Glutamatergic neuron (in vitro differentiated cells): ENCODE measurements around the gene ATP2C2. TPM values are rescaled to one million over a fixed set of nuclear protein-coding genes. Genes with fewer than 3 reads are reported as not detected.
"Not testable (repeated sequence)": the region's sequence is repeated elsewhere in the genome, so short reads cannot be mapped to it uniquely, and the experiment has no call there.

ENCODE experiments used
- DNase-seq: peaks from one replicate; pipeline ENCODE4 v3.0.0; 2022
- H3K27ac Mint-ChIP-seq: one replicate; pipeline ENCODE4 v1.8.0; 2020; ENCODE audit warnings: mild to moderate bottlenecking, mixed read lengths, inconsistent platforms; ENCODE audit not compliant: unreplicated experiment
- H3K27me3 Mint-ChIP-seq: one replicate; pipeline ENCODE4 v1.8.0; 2020; ENCODE audit warnings: mild to moderate bottlenecking, moderate library complexity, mixed read lengths, inconsistent platforms; ENCODE audit not compliant: unreplicated experiment
- H3K36me3 Mint-ChIP-seq: one replicate; pipeline ENCODE4 v1.8.0; 2020; ENCODE audit warnings: mild to moderate bottlenecking, mixed read lengths, inconsistent platforms; ENCODE audit not compliant: unreplicated experiment
- H3K4me1 Mint-ChIP-seq: one replicate; pipeline ENCODE4 v1.8.0; 2020; ENCODE audit warnings: mild to moderate bottlenecking, low read depth, mixed read lengths, inconsistent platforms; ENCODE audit not compliant: unreplicated experiment
- H3K4me3 Mint-ChIP-seq: one replicate; pipeline ENCODE4 v1.8.0; 2020; ENCODE audit warnings: mild to moderate bottlenecking, mixed read lengths, inconsistent platforms; ENCODE audit not compliant: unreplicated experiment
- H3K9me3 Mint-ChIP-seq: one replicate; pipeline ENCODE4 v1.8.0; 2020; ENCODE audit warnings: mild to moderate bottlenecking, moderate library complexity, mixed read lengths, inconsistent platforms; ENCODE audit not compliant: unreplicated experiment
- CTCF ChIP-seq: fragments of 200-600 bp; sonication (generic); IDR thresholded peaks from one replicate; pipeline ENCODE4 v1.5.0; 2021; ENCODE audit not compliant: partially characterized antibody, unreplicated experiment
- total RNA-seq: library from RNA; stranded (reverse); fragmentation: NEBNext Ultra II Directional; extraction: Animal tissue kit (Norgen Biotek cat#: 25700); gene quantifications from one replicate; pipeline ENCODE4 v1.2.1, GENCODE V29; 2021; ENCODE audit not compliant: unreplicated experiment

ATP2C2 gene
- total RNA-seq, 1 donor from 2014 or later = not detected

DNA sequence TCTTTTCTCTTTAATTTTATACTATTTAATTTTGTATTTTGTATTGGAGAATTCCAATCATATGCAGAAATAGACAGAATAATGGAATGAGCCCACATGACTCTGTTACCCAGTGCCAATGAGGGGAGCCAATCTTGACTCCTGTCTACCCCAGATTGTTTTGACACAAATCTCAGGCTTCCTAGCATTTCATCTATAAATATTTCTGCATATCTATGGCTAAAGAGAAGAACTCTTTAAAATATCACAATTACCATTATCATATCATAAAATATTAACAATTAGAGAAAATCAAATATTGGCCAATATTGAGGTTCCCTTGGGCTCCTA lies 23.7 kb downstream of the ATP2C2 start:
- Mint-ChIP-seq H3K4me1 (no peaks in the 10 kb centered on the region), H3K9me3 (peaks cover 1% of the 10 kb centered on the region), H3K4me3 (no peak overlapping the region), H3K27me3 (no peaks in the 10 kb centered on the region), H3K36me3 (no peaks in the 10 kb centered on the region), H3K27ac (no peak overlapping the region)
- TF ChIP-seq CTCF = no peak
- DNase-seq = no peak

- H3K27me3 Mint-ChIP-seq = not testable (repeated sequence)
Measured at GRCh38 chr16:84396082-84396481, 27.7 kb downstream of the ATP2C2 start.

GRCh38 chr16:84396537-84397008 lies 28.2 kb downstream of the ATP2C2 start:
- Mint-ChIP-seq H3K36me3 (no peaks in the 10 kb centered on the region), H3K27me3 (no peaks in the 10 kb centered on the region), H3K27ac (no peak overlapping the region), H3K4me3 (no peak overlapping the region), H3K4me1 (no peaks in the 10 kb centered on the region), H3K9me3 (no peaks in the 10 kb centered on the region)
- no peak for DNase-seq
- no peak for TF ChIP-seq CTCF

More at GRCh38 chr16:84396082-84396481, 27.7 kb downstream of the ATP2C2 start:
- H3K36me3 Mint-ChIP-seq, H3K4me3 Mint-ChIP-seq, H3K4me1 Mint-ChIP-seq, DNase-seq, H3K9me3 Mint-ChIP-seq, H3K27ac Mint-ChIP-seq: not testable (repeated sequence)

DNA sequence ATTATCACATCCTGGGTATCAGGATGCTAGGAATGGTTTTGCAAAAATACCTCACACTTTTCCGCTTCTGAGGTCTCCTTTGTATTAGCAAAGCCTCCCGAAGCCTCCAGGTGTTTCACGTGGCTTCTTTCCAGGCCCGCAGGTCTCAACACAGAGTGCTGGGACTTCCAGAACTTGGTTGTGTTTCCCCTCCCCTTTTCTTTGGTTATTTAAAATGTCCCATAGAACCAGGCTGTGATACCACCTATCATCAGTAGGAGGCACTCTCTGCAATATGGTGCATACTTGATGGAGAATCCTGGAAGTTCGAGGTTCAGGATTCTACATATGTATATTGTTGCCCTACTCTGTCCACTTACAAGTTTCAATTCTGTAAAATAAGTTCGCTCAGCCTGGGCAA lies 28.8 kb downstream of the ATP2C2 start:
- peak; percentile 28 for TF ChIP-seq CTCF
- no peak for DNase-seq
- H3K4me3 Mint-ChIP-seq = no peak overlapping the region
- no peaks in the 10 kb centered on the region for H3K36me3 Mint-ChIP-seq
- H3K9me3 Mint-ChIP-seq = no peaks in the 10 kb centered on the region
- H3K27ac Mint-ChIP-seq = no peak overlapping the region
- H3K4me1 Mint-ChIP-seq = no peaks in the 10 kb centered on the region
- no peaks in the 10 kb centered on the region for H3K27me3 Mint-ChIP-seq

DNA sequence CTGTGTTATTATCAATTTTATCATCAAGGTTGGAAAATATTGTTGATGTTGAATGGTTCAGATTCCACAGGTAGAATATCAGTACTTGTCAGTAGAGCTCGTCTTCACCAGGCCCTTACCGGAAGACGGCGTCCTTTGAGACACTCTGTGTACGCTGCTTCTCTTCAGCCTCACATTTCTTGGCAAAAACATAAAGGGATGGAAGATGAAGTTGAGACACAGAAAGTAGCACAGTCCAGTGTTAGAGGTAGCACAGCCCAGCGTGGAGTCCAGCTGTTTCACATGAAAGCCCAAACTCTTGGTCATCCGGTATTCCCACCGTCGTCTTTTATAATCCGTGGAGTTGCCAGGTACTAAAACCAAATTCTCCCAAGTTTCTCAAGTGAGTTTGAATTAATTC lies 30.4 kb downstream of the ATP2C2 start:
- Mint-ChIP-seq H3K27ac (no peak overlapping the region), H3K27me3 (no peaks in the 10 kb centered on the region), H3K4me3 (no peak overlapping the region), H3K9me3 (no peaks in the 10 kb centered on the region), H3K36me3 (no peaks in the 10 kb centered on the region), H3K4me1 (no peaks in the 10 kb centered on the region)
- no peak for DNase-seq
- TF ChIP-seq CTCF = no peak

- not testable (repeated sequence) for H3K27me3 Mint-ChIP-seq, H3K4me3 Mint-ChIP-seq, DNase-seq, H3K27ac Mint-ChIP-seq, H3K36me3 Mint-ChIP-seq, H3K9me3 Mint-ChIP-seq, H3K4me1 Mint-ChIP-seq
Measured at GRCh38 chr16:84399912-84400311, 31.6 kb downstream of the ATP2C2 start.

- H3K4me3 Mint-ChIP-seq, H3K36me3 Mint-ChIP-seq, H3K9me3 Mint-ChIP-seq, H3K4me1 Mint-ChIP-seq, H3K27me3 Mint-ChIP-seq, DNase-seq, H3K27ac Mint-ChIP-seq: not testable (repeated sequence)
Measured at GRCh38 chr16:84403435-84403834, 35.1 kb downstream of the ATP2C2 start.
